Germinal center (tissue), 1 donor: ENCODE results near the gene IL37.
"Not testable (repeated sequence)": the region's sequence is repeated elsewhere in the genome, so short reads cannot be mapped to it uniquely, and the experiment has no call there.

Experiments used
- DNase-seq: peaks from one replicate; pipeline ENCODE4 v3.0.0; 2012; ENCODE audit warnings: mixed read lengths, low spot score

Gene IL37

DNA sequence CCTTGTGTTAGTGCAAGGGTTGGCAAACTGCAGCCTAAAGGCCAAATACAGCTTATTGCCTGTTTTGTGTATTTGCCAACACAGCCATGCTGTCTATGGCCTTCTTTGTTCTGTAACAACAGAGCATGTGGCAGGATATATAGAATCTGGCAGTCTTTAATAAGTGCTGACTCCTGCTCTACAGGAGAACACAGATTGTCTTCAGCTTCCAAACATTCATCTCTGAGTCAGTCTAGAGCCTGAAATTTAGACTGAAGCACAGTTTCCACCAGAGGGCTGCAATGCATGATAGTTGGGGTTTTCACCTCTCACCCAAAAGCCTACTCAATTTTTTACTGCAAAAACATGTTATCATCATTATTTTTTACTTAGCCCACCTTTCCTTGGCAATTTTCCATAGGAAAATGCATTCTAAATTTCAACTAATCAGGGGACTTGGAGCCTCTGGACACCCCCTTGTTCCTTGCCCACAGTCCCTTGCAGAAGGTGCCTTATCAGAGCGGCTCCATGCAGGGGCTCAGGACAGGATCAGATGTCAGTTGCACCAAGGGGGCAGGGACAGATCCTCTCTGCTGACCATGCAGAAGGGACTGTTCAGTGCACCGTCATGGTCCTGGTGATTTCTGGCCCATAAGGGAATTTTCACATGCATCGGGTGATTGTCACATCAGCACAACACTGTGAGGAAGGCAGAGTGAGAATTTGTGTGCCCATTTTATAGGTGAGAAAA, 12.4 kb downstream of the IL37 start:
- DNase-seq: no peak

DNA sequence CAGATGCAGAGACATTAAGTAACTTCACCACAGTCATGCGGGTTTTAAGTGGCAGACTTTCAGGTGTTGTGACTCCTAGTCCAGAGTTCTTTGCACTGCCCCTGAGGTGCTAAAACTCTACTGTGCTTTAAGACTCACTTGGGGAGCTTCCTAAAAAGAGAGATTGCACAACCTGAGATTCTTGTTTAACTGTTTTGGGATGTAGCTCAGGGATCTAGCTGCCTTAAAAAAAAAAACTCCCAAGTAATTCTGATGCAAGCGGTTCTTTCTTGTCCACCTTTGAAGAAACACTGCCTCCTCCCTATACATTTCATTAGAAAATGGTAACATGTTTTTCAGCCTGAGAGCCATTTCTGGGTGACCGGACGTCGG, 13.0 kb downstream of the IL37 start:
- DNase-seq: no peak

DNA sequence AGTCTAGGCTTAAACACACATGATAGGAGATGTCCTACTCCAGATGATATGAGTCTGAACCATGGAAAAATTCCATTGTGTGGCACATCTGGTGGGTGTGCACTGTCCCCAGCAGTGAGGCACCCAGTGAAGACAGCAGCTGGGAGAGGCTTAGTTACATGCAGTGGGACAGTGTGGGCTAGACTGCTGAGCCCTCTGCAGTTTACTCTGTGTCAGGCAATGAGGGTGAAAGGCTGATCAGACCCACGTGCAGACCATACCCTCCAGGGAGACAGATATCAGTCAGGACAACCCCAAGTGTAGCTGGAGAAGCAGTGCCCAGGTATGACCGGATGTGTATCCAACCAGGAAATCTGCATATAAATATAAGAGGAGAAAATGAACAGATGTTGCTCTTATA, 13.4 kb downstream of the IL37 start:
- DNase-seq: no peak

DNA sequence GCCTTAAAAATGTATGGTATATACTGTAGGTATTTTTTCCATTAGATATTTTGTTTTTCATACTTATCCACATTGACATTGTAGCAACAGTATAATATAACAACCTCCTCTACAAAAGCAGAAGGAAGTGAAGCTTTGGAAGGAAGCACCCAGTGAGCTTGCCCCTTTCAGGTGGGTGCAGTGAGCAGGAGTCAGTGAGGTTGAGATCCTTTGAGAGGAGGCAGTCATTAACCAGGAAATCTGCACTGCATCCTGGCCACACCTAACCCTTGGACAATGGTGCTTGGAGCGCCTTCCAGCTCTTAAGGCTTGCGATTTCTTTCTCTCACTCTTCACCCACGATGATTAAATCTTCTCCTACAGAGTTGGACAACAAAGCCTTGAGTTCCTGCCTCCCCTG, 13.9 kb downstream of the IL37 start:
- no peak for DNase-seq

DNA sequence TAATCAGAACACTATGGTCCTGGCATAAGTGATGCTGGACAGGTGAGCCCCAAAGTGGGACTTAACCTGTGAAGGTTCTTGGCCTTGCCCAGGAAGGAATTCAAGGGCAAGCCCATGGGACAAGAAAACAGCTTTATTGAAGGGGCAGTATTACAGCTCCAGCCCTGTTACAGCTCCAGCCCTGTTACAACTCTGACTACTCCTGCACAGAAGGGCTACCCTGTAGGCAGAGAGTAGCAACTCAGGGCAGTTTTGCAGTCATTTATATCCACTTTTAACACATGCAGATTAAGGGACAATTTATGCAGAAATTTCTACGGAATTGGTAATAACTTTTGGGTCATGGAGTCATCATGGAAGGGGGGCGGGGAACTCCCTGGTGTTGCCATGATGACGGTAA, 15.7 kb downstream of the IL37 start:
- DNase-seq: no peak

DNA sequence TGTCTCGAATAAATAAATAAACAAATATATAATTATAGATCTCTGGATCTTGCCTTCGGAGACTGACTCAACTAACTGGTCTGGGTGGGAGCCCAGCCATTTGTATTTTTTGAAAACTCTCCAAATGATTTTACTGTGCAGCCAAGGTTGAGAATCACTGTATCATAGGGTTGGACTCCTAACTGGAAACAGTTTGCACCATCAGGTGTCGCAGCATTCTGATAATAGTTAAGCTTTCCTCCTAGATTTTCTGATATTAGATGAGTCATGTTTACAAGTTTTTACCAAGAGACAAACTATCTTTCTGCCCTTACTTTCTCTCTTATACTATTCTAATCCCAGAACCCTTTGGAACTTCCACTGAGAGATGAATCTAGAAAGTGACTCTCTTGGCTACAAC, 16.8 kb downstream of the IL37 start:
- DNase-seq: no peak

DNA sequence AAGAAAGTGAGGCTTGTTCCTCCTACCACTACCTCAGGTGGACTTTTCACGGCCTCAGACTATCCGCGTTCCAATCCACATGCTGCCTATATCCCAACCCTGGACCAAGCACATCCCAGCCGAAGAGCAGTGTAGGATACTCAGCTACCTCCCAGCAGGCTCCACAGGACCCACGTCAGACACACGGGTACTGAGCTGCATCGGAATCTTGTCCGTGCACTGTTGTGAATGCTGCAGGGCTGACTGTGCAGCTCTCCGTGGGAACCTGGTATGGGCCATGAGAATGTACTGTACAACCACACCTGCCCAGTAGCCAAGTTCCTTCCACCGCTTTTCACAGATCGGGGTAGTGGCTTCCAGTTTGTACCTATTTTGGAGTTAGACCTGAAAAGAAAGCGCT, 22.3 kb downstream of the IL37 start:
- DNase-seq: no peak

DNA sequence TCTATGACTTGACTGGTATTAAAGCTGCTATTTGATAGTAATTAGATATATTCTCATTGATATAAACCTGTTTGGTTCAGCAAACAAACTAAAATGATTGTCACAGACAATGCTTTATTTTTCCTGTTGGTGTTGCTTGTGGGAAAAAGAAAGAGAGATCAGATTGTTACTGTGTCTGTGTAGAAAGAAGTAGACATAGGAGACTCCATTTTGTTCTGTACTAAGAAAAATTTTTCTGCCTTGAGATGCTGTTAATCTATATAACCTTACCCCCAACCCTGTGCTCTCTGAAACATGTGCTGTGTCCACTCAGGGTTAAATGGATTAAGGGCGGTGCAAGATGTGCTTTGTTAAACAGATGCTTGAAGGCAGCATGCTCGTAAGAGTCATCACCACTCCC, 23.2 kb downstream of the IL37 start:
- DNase-seq: not testable (repeated sequence)

DNA sequence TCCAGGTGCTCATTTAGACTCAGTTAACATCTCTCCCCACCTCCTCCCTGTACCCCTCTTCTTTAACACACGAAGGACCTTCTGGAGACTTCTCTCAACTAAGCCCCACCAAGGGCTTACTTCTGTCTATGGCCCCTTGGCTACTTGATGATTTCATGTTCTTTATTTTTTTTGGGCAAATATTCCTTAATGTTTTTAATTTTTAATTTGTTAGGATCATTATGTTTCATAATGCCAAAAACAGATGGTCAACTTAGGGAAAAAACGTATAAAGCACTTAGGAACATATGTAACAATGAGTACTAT, 25.9 kb downstream of the IL37 start:
- DNase-seq: no peak

DNA sequence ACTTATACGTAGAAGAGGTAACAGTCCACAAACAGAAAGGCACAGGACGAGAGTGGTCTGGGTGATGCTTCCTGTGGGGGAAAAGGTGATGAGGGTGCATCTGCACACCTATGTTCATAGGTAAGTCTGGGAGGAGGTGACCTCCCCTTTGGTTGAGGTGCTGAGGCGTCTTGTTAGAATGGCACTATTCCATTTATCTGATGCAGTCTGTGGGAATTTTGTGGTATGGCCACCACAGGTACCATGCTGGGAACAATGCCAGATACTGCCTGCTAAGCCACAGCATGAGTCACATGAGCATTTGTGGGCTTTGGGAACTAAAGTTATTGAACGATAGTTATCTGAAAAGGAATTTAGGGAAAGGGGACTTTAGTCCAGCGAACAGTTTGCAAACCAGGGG, 27.9 kb downstream of the IL37 start:
- no peak for DNase-seq

DNA sequence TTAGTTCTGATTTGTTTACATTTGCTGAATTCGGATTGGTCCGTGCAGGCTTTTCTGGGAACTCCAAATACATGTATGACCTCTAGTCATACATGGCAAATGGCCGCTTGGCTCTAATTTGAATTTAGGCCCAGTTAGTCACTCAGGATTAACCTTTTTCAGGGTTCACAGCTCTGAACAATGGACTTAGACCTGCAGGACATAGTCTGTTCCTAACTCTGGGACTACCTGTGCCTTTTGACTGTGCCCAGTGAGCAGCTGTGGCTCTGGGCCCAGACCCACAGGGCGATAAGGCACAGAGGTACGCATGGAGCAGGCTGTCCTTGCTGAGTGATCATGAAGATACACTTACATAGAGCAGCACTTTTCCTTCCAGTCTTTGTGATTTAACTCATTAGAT, 28.5 kb downstream of the IL37 start:
- DNase-seq: no peak

DNA sequence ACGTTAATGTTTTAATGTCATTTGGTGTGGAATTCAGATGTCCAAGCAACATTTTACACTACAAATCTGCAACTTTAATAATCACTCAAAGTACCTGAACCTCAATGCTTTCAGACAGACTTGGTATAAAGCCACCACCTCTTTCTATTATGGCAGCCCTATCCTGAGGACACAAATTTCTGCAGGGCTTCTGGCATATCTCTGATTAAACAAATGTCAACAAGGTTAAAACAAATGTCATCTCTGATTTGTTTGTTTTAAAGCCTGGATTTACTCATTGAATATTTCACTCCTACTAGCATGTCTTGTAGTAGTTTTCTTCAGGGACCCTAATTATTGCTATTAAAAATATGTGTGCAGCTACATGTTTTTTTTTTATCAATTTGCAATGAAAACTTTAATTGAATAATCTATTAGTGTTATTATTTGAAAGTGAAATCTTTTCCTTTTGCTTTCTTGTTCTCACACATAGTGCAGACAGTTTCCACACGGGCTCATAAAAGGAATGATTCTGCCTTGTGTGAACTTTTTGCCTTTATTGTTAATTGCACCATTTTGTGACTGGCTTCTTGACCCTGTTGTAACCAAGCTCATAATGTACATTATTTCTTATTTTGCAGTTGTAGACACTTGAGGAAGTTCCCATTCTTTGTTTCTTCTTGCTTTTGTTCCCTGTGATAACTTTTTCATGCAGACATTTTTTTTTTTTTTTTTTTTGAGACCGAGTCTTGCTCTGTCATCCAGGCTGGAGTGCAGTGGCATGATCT, 30.1 kb downstream of the IL37 start:
- no peak for DNase-seq

DNA sequence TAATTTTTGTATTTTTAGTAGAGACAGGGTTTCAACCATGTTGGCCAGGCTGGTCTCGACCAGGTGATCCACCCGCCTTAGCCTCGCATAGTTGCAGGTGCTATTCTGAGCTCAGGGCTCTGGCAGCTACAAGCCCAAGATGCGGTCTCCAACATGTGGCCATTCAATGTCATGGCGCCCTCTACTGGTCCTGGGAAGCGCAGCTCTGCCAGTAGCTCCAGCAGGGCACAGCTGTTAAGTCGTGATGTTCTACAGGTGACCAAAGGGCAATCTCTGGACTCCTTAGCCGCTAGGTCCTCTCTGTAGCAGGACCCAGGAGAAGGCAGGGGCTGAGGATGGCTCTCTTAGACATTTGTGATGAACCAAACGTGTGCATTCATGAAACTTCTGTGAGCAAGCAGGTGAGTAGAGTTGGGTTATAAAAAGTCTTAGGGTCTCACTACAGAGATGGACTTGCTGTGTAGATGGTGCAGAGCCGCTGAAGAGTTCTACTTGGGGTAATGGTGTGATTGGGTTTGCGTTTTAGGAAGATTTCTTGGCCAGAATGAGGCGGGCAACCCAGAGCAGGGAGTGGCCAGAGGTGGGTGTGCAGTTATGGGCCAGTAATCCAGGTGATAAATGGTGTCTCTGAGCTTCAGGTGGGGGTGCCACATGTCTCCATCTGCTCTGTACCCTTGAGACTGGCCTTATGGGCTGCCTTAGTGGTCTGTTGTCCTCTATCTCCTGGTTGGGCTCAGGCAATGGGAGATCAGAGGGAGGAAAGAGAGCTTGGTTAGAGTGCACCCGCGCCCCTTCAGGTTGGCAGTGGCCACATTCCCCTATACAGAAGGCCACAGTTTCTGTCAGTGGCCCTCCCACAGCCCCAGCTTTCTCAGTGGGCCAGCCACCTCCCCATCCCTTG, 31.0 kb downstream of the IL37 start:
- DNase-seq: peak; percentile 58

DNA sequence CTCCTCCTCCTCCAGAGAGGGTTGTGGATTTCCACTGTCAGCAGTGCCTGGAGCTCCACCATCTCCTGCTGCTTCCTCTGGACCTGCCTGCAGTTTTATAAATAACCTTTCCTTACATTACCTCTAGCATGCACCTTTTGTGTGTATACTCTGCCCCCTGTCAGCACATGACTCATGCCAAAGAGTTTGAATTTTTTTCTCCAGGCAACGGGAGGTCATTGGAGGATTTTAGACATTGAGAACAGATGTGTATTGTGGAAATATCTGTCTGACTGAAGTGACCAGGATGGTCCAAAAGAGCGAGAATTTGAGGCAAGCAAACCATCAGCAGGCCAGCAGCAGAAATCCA, 31.7 kb downstream of the IL37 start:
- no peak for DNase-seq

DNA sequence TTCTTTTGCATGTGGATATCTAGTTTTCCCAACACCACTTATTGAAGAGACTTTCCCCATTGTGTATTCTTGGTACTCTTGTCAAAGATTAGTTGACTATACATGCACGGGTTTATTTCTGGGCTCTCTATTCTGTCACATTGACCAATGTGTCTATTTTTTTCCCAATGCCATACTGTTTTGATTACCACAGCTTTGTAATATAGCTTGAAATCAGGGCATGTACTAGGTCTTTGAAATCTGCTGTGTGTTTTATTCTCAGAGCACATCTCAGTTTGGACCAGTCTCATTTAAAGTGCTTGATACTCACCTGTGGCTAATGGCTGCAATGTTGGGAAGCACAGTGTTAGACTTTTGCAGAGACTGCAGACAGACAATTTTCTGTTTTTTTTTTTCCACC, 34.0 kb downstream of the IL37 start:
- no peak for DNase-seq

DNA sequence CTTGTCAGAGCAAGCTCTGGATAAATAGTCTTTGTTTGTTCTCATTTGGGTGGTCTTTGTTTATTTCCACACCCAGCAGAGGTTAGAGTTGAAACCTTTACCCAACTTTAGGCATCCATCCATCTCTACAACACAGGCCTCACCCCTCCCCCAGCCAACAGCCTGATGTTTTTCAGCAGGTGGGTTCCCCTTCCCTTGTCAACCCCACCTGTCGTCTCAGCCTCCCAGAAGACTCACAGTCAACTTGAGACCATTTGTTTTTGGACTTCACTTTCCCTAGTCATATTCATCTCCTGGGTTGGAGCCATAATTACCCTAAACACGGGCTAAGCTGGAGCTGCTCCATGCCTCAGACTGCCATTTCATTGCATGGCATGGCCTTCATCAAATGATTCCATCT, 35.1 kb downstream of the IL37 start:
- DNase-seq: no peak

DNA sequence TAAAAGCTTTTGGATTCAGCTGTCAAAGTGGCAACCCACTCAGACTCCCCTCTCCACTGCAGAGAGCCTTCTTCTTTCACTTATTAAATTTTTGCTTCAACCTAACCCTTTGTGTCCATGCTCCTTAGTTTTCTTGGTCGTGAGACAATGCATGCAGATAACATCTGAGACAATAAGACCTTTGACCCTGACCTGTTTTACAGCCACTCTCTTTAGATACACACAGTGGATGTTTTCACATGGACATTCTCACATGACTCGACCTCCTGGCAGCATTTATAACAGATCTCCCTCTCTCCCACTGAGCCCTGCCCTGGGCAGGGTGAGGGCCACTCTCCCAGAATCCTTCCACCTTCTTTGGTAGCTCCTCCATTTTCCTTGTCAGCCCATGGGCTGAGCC, 36.4 kb downstream of the IL37 start:
- no peak for DNase-seq

DNA sequence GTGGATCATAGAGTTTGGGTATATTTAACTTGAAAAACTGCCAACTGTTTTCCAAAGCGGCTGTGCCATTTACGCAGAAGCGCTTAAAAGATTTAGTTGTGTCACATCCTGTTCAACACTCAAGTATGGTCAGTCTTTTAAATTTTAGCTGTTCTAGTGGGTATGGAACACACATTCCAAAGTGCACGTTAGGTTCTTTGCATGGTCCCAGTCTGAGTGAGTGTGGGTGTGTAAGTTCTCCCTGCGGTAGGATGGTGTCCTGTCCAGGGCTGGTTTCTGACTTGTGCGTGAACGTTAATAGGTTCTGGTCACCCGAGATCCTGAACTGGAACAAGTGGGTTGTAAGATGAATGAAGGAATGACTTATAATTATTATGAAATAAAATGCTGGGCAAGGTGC, 38.5 kb downstream of the IL37 start:
- DNase-seq: no peak

DNA sequence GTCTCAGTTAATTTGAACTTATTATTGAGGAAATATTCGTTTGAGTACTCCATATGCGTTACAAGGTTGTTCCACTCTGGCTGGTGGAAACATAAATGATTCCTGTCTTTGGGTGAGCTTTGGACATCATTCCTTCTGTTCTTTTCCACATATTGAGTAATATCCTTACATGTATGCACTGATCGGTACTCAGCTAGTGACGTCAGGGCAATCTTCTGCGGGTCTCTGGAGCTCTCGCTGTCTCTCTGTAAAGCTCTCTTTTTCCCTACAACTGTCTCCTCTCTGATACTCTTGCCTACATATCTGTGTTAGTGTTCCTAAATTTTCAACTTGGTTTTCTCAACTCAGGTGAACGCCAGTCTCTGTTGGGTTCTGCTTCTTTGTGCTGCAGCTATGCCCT, 43.4 kb downstream of the IL37 start:
- DNase-seq: no peak

DNA sequence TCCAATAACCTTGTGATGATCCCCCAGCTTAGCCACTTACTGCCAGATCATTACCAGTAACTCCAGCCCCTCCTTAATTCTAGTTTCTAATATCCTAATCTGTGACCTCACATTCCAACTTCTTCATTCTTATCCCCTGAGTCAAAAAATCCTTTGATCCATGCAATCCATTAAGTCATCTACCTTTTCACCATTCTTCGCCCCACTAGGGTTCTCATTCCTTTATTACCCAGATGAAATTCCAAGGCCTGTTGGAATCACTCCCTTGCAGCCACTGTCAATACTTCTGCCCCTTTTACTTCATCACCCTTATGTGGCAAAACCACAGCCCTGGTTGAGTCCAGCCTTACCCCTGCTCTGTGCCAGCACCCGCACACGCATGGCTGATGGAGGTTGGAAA, 46.5 kb downstream of the IL37 start:
- no peak for DNase-seq

DNA sequence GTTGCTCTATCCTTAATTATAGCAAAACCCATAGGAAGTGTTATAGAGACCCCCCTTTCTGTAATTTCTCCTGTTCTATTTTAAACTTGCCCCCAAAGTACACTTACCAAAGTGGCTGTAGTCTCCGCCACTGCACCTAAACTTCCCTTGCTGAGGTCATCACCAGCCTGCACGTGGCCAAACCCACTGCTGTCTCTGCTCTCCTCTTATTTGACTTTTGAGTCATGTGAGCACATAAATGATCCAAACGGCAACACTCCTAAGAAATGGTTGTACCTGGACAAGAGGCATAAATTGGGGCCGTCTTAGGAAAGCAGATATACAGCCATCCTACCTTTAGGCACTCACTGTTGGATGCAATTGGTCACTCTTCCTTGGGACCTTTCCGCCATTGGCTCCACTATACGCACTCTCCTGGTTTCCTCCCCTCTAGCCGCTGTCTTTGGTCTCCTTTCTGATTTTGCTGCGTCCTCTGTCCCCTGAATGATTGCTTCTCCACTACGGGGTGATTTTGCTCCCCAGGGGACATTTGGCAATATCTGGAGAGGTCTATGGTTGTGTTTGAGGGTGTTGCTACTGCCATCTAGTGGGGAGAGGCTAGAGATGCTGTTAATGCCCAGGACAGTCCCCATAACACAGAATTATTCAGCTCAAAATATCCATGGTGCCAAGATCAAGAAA, 47.6 kb downstream of the IL37 start:
- DNase-seq: peak; percentile 57

DNA sequence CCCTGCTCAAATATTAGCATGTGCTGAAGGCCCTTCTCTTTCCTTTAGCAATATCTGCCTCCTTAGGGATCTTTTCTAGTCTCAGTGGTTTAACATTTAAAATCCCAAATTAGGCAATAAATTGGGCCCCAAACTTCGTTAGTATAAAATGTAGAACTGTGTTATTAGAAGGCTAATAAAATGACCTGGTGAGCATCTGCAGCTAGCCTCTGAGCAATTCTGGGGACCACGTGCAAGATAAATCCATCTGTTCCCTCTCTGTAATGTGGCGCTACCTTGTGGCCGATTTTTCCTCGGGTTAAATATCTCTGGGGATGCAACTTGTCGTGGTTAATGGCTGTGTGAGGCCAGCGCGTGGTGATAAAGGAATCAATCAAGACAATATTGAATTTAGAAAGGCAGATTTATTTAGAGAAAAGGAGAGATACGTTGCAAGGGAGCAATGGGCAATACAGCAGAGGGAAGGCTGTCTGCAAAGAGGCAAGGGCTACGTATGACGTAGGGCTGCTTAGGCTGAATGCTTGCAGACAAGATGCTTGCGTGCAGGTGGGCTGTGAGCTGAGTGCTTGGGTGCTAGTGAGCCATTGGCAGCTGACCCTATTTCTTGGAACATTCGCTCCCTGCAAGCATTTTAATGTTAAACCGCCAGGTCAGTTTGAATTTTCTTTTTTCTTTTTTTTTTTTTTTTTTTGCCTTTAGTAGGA, 48.3 kb downstream of the IL37 start:
- no peak for DNase-seq
